ENCODE results near the gene PRR20D. TPM values are rescaled to one million over a fixed set of nuclear protein-coding genes. Genes with fewer than 3 reads are reported as not detected.
"Not testable (repeated sequence)": the region's sequence is repeated elsewhere in the genome, so short reads cannot be mapped to it uniquely, and the experiment has no call there.

PRR20D gene
- total RNA-seq, 1 donor from 2014 or later: not detected

GRCh38 chr13:57138988-57139387 is 21.4 kb upstream of the PRR20D start:
- no peak overlapping the region for H3K4me3 ChIP-seq
- no peak overlapping the region for H3K27ac ChIP-seq
- TF ChIP-seq POLR2AphosphoS5 (IDR thresholded peaks at IDR 0.05; ENCODE audit: insufficient read depth in 1 of 2, low read depth in 1 of 2) (no peak), POLR2A (IDR thresholded peaks at IDR 0.05) (no peak)
- TF ChIP-seq, protein P1, sequence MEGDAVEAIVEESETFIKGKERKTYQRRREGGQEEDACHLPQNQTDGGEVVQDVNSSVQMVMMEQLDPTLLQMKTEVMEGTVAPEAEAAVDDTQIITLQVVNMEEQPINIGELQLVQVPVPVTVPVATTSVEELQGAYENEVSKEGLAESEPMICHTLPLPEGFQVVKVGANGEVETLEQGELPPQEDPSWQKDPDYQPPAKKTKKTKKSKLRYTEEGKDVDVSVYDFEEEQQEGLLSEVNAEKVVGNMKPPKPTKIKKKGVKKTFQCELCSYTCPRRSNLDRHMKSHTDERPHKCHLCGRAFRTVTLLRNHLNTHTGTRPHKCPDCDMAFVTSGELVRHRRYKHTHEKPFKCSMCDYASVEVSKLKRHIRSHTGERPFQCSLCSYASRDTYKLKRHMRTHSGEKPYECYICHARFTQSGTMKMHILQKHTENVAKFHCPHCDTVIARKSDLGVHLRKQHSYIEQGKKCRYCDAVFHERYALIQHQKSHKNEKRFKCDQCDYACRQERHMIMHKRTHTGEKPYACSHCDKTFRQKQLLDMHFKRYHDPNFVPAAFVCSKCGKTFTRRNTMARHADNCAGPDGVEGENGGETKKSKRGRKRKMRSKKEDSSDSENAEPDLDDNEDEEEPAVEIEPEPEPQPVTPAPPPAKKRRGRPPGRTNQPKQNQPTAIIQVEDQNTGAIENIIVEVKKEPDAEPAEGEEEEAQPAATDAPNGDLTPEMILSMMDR (IDR thresholded peaks at IDR 0.05): no peak
- intact Hi-C loops (cut with DNase I): no loop called here
- no peaks in the 10 kb centered on the region for H3K4me1 ChIP-seq
- no peaks in the 10 kb centered on the region for H3K36me3 ChIP-seq
- no peak for DNase-seq (ENCODE audit: extremely low spot score in 2 of 2)
- H3K27me3 ChIP-seq: no peaks in the 10 kb centered on the region
- no peaks in the 10 kb centered on the region for H3K9me3 ChIP-seq

DNA sequence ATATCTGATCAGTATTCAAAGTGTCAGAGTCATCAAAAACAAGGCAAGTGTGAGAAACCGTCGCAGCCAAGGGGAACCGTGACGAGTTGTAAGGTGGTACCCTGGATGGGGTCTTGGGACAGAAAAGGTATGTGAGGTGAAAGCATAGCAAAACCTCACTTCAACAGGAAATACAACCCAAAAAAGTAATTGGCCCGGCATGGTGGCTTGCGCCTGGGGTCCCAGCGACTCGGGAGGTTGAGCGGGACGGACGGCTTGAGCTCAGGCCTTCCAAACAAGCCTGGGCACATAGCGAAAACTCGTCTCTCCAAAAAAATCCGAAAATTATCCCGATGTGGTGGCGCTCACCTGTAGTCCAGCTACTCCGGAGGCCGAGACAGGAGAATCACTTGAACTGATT is 20.7 kb upstream of the PRR20D start:
- DNase-seq (ENCODE audit: extremely low spot score in 2 of 2); intact Hi-C loops (cut with DNase I); H3K4me1 ChIP-seq; H3K9me3 ChIP-seq; H3K36me3 ChIP-seq; H3K27ac ChIP-seq; H3K4me3 ChIP-seq; H3K27me3 ChIP-seq: not testable (repeated sequence)

- intact Hi-C loops (cut with DNase I); H3K27ac ChIP-seq; H3K36me3 ChIP-seq; DNase-seq (ENCODE audit: extremely low spot score in 2 of 2); H3K9me3 ChIP-seq; H3K4me3 ChIP-seq; H3K4me1 ChIP-seq; H3K27me3 ChIP-seq: not testable (repeated sequence)
These were observed 20.0 kb upstream of the PRR20D start, which contains the start of gene PRR20A for GRCh38 chr13:57140235-57140968. TSS of gene PRR20A (plus strand) at chr13:57140918. CDS start at chr13:57141305, 387 bp downstream.

DNA sequence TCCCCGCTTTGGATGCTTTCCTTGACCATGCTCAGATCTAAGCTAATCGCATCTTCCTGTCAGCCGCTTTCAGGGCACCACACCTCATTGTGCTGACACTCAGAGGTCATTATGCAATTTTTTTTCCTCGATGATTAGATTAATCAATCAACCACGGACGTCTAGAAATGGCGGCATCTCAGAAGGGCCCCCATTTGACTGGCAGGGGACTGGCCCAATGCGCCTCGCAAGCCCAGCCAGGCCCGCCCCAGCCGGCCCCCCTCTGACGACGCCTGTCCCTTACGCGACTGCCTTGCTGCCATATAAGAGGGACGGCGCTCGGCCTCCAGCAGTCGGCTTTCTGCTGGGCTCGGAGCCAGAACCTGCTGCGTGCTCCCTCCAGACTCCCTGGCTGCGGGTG is 13.2 kb upstream of the PRR20D start, which contains the start of gene PRR20B:
TSS of gene PRR20B (plus strand) at position 301 of the 400 bp plus-strand sequence. CDS start 387 bp downstream, outside the sequence.
- H3K27ac ChIP-seq; DNase-seq (ENCODE audit: extremely low spot score in 2 of 2); H3K36me3 ChIP-seq; H3K27me3 ChIP-seq; H3K9me3 ChIP-seq; H3K4me1 ChIP-seq; H3K4me3 ChIP-seq; intact Hi-C loops (cut with DNase I): not testable (repeated sequence)

- H3K4me3 ChIP-seq; H3K9me3 ChIP-seq; DNase-seq (ENCODE audit: extremely low spot score in 2 of 2); intact Hi-C loops (cut with DNase I); H3K4me1 ChIP-seq; H3K27ac ChIP-seq; H3K27me3 ChIP-seq; H3K36me3 ChIP-seq: not testable (repeated sequence)
These were observed 12.3 kb upstream of the PRR20D start for GRCh38 chr13:57148106-57148505.

GRCh38 chr13:57153761-57154160 is 6.7 kb upstream of the PRR20D start, which contains the start of gene PRR20C:
TSS of gene PRR20C (plus strand) at chr13:57154061. CDS start at chr13:57154448, 387 bp downstream.
- DNase-seq (ENCODE audit: extremely low spot score in 2 of 2): not testable (repeated sequence)

GRCh38 chr13:57166897-57167296 is 6.5 kb downstream of the PRR20D start, which contains the start of gene PRR20E:
TSS of gene PRR20E (plus strand) at chr13:57167197. CDS start at chr13:57167584, 387 bp downstream.
- H3K4me1 ChIP-seq; H3K27me3 ChIP-seq; intact Hi-C loops (cut with DNase I): not testable (repeated sequence)

More at GRCh38 chr13:57153761-57154160, 6.7 kb upstream of the PRR20D start, which contains the start of gene PRR20C:
- intact Hi-C loops (cut with DNase I); H3K27ac ChIP-seq; H3K36me3 ChIP-seq; H3K9me3 ChIP-seq; H3K4me3 ChIP-seq; H3K4me1 ChIP-seq; H3K27me3 ChIP-seq: not testable (repeated sequence)

DNA sequence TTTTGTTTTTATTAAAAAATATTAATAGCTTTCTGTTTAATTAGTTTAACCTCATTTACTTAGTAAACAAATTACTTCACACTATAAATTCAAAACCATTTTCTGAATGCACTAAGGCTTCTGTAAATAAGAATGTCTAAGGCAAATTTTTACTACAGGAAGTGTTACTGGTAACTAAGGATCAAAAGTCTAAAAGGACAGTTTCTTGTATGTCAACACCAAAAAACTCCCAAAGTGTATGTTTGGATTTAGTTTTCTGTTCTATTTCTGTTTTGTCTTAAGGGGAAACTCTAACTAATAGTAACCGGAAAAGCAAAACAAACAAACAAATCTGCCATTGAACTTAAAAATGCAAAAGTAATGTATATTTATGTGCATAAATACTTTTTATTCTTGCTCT is 31.2 kb downstream of the PRR20D start:
- Histone ChIP-seq H3K9me3 (no peaks in the 10 kb centered on the region), H3K4me1 (no peaks in the 10 kb centered on the region), H3K27ac (no peak overlapping the region), H3K36me3 (no peaks in the 10 kb centered on the region), H3K27me3 (no peaks in the 10 kb centered on the region), H3K4me3 (no peak overlapping the region)
- DNase-seq (ENCODE audit: extremely low spot score in 2 of 2): no peak
- intact Hi-C loops (cut with DNase I): no loop called here
- TF ChIP-seq POLR2A (IDR thresholded peaks at IDR 0.05) (no peak), POLR2AphosphoS5 (IDR thresholded peaks at IDR 0.05; ENCODE audit: insufficient read depth in 1 of 2, low read depth in 1 of 2) (no peak)
- TF ChIP-seq, protein P1 (IDR thresholded peaks at IDR 0.05): no peak

More at GRCh38 chr13:57166897-57167296, 6.5 kb downstream of the PRR20D start, which contains the start of gene PRR20E:
- H3K27ac ChIP-seq; H3K36me3 ChIP-seq; H3K4me3 ChIP-seq; DNase-seq (ENCODE audit: extremely low spot score in 2 of 2); H3K9me3 ChIP-seq: not testable (repeated sequence)
